Mesothelial cell of epicardium (in vitro differentiated cells): Measurements from ENCODE around the gene NPAT. TPM values are rescaled to one million over a fixed set of nuclear protein-coding genes. Genes with fewer than 3 reads are reported as not detected.

Experiments used
- DNase-seq, 2 experiments: peaks; one replicate each; pipeline ENCODE4 v3.0.0; 2021; ENCODE audit warnings: low spot score in 2 of 2; ENCODE audit not compliant: unreplicated experiment in 2 of 2
- H3K27ac Mint-ChIP-seq: 2 replicates; pipeline ENCODE4 v1.8.0; 2021; ENCODE audit warnings: mixed read lengths
- H3K27me3 Mint-ChIP-seq: 2 replicates; pipeline ENCODE4 v1.8.0; 2021; ENCODE audit warnings: low read depth, mixed read lengths
- H3K36me3 Mint-ChIP-seq: 2 replicates; pipeline ENCODE4 v1.8.0; 2021; ENCODE audit warnings: mixed read lengths
- H3K4me1 Mint-ChIP-seq: 2 replicates; pipeline ENCODE4 v1.8.0; 2021; ENCODE audit warnings: mixed read lengths
- H3K4me3 Mint-ChIP-seq: 2 replicates; pipeline ENCODE4 v1.8.0; 2021; ENCODE audit warnings: mild to moderate bottlenecking, moderate library complexity, mixed read lengths
- H3K9me3 Mint-ChIP-seq: 2 replicates; pipeline ENCODE4 v1.8.0; 2021; ENCODE audit warnings: mixed read lengths
- total RNA-seq: library from RNA; stranded (reverse); gene quantifications from 3 replicates; pipeline ENCODE4 v1.2.1, GENCODE V29; 2021
- TF ChIP-seq, protein P1 (sequence below): fragments of 200-600 bp; sonication (generic); IDR thresholded peaks from one replicate; pipeline ENCODE4 v1.5.0; 2021; ENCODE audit warnings: antibody characterized with exemption; ENCODE audit not compliant: unreplicated experiment

NPAT gene
- total RNA-seq, result 16.4 to 18.8 TPM (median 17.7 TPM) in 3 replicates

DNA sequence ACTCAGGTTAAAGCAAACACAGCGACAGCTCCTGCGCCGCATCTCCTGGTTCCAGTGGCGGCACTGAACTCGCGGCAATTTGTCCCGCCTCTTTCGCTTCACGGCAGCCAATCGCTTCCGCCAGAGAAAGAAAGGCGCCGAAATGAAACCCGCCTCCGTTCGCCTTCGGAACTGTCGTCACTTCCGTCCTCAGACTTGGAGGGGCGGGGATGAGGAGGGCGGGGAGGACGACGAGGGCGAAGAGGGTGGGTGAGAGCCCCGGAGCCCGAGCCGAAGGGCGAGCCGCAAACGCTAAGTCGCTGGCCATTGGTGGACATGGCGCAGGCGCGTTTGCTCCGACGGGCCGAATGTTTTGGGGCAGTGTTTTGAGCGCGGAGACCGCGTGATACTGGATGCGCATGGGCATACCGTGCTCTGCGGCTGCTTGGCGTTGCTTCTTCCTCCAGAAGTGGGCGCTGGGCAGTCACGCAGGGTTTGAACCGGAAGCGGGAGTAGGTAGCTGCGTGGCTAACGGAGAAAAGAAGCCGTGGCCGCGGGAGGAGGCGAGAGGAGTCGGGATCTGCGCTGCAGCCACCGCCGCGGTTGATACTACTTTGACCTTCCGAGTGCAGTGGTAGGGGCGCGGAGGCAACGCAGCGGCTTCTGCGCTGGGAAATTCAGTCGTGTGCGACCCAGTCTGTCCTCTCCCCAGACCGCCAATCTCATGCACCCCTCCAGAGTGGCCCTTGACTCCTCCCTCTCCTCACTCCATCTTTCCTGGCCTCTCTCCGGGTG lies at the start of gene NPAT, which contains the start of gene ATM:
NPAT (minus strand) TSS at position 65 of the 774 bp plus-strand sequence. CDS start 102 bp downstream, outside the sequence.
ATM (plus strand) TSS at position 494 of the 774 bp plus-strand sequence. CDS start 4,558 bp downstream, outside the sequence.
- TF ChIP-seq, protein P1, sequence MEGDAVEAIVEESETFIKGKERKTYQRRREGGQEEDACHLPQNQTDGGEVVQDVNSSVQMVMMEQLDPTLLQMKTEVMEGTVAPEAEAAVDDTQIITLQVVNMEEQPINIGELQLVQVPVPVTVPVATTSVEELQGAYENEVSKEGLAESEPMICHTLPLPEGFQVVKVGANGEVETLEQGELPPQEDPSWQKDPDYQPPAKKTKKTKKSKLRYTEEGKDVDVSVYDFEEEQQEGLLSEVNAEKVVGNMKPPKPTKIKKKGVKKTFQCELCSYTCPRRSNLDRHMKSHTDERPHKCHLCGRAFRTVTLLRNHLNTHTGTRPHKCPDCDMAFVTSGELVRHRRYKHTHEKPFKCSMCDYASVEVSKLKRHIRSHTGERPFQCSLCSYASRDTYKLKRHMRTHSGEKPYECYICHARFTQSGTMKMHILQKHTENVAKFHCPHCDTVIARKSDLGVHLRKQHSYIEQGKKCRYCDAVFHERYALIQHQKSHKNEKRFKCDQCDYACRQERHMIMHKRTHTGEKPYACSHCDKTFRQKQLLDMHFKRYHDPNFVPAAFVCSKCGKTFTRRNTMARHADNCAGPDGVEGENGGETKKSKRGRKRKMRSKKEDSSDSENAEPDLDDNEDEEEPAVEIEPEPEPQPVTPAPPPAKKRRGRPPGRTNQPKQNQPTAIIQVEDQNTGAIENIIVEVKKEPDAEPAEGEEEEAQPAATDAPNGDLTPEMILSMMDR, result peak; percentile 47
- Mint-ChIP-seq H3K27me3 (no peaks in the 10 kb centered on the region), H3K9me3 (no peaks in the 10 kb centered on the region), H3K4me3 (no peak within 1 kb of the TSS), H3K36me3 (no peaks in the 10 kb centered on the region), H3K4me1 (peaks cover 31% of the 10 kb centered on the region), H3K27ac (no peak within 1 kb of the TSS)
- peak; percentile 97 to 99 for DNase-seq

DNA sequence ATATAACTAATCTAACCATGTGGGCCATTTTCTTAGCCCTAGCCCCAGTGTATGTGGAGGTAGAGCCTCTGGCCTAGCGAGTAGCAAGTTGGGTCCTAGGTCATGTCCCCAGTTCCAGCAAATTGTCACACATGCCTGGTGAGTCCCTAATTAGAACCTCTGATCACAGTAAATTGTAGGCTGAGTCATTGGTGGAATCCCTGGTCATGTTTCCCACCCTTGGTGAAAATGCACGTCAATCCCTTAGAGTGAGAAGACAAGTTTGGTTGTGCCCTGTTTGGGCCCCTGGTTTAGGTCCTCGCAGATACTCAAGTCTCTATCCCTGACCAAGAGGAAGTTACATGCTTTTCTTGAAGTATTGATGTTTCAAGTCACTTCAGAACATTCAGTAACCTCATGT lies 47.1 kb upstream of the NPAT start:
- TF ChIP-seq, protein P1, result no peak
- no peak overlapping the region for H3K4me3 Mint-ChIP-seq
- H3K27me3 Mint-ChIP-seq, result no peaks in the 10 kb centered on the region
- H3K36me3 Mint-ChIP-seq, result peaks cover 42% of the 10 kb centered on the region
- no peaks in the 10 kb centered on the region for H3K4me1 Mint-ChIP-seq
- peaks cover 15% of the 10 kb centered on the region for H3K9me3 Mint-ChIP-seq
- DNase-seq, result no peak
- peak overlapping the region; percentile 8 for H3K27ac Mint-ChIP-seq

DNA sequence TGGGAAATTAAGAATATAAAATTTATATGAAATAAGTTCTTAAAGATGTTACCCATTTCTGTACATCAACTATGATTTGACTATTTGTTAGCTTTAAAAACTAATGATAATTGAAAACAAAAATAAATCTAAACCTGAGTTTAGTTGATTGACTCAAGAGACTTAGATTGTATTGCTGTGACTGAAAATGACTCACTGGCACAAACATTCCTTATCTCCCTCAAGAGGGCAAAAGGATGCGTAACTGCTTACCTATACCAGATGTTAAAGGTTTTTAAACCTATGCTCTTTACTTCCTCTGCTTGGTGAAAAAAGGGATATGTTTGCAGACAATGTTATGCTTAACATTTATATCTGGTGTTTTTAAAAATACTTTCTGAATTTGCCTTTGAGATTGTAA lies 30.7 kb upstream of the NPAT start:
- peaks cover 7% of the 10 kb centered on the region for H3K9me3 Mint-ChIP-seq
- no peaks in the 10 kb centered on the region for H3K27me3 Mint-ChIP-seq
- no peak for DNase-seq
- H3K4me3 Mint-ChIP-seq, result no peak overlapping the region
- peaks cover 40% of the 10 kb centered on the region for H3K36me3 Mint-ChIP-seq
- TF ChIP-seq, protein P1, result no peak
- no peak overlapping the region for H3K27ac Mint-ChIP-seq
- no peaks in the 10 kb centered on the region for H3K4me1 Mint-ChIP-seq

DNA sequence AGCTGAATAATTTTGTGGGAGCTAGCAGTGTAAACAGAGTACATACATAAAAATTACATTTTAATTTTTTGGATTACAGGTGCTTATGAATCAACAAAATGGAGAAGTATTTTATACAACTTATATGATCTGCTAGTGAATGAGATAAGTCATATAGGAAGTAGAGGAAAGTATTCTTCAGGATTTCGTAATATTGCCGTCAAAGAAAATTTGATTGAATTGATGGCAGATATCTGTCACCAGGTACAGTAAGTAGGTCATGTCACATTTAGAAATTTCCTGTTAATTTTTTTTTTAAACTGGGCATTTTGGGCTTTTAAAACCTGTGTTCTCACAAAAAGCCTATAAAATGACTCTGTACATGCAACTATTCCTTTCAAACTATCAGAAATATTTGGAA lies 24.4 kb upstream of the NPAT start:
- Mint-ChIP-seq H3K4me1 (no peaks in the 10 kb centered on the region), H3K4me3 (no peak overlapping the region), H3K27ac (no peak overlapping the region), H3K36me3 (peaks cover 29% of the 10 kb centered on the region), H3K27me3 (no peaks in the 10 kb centered on the region), H3K9me3 (no peaks in the 10 kb centered on the region)
- TF ChIP-seq, protein P1, result no peak
- no peak for DNase-seq

DNA sequence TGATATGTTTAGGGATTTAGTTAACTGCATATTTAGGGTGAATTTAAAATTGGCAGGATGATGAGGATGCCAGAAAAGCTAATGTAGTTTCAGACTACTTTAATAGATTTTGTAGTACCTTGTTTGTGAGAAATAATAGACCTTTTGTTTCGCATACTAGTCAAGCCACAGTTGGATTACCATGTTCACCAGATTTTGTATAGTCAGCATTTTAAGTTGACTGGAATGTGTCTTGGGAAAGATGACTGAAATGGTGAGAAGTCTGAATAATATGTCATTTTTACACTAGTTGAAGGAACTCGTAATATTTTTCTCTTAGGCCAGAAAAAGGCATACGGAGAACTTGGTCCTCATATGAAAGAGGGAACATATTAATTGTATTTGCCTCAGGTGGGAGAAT lies 23.9 kb upstream of the NPAT start:
- Mint-ChIP-seq H3K27me3 (no peaks in the 10 kb centered on the region), H3K4me1 (no peaks in the 10 kb centered on the region), H3K4me3 (no peak overlapping the region), H3K27ac (no peak overlapping the region), H3K36me3 (peaks cover 25% of the 10 kb centered on the region), H3K9me3 (no peaks in the 10 kb centered on the region)
- no peak for DNase-seq
- TF ChIP-seq, protein P1, result no peak
